Measurements from ENCODE around the gene FUT3.

GRCh38 chr19:5851302-5851701 is at the start of gene FUT3:
- TF ChIP-seq CTCF (IDR thresholded peaks at IDR 0.05; ENCODE audit: insufficient read depth, low read length, poor library complexity, severe bottlenecking) (no peak), EZH2phosphoT487 (conservative IDR thresholded peaks at IDR 0.05; ENCODE audit: low read length) (no peak)

Data from SU-DHL-6 (cell line).